ENCODE measurements around the gene PALM. TPM values are rescaled to one million over a fixed set of nuclear protein-coding genes. Genes with fewer than 3 reads are reported as not detected.

The PALM gene
- total and polyA plus RNA-seq, 9 of the 15 experiments (the other 6 are each of a cell fraction or from before 2014, with no cell fraction given), result 0.04 to 6.6 (median 1.7) TPM

GRCh38 chr19:661427-662196, 47.1 kb upstream of the PALM start:
- BruUV-seq (replicated peaks), result TSS peak; percentile 45
- peak; percentile 61 for ATAC-seq
- ChIA-PET POLR2A (interaction anchor here (0.6 kb wide), 1 partner anchor 245 kb away, joined by 4 read pairs; no protein-coding TSS in a partner anchor), CTCF (ENCODE audit: low intra/inter-chr PET ratio) (no interaction called here)
- Histone ChIP-seq H3K9ac (ENCODE audit: insufficient read depth in 1 of 2, low read depth in 2 of 2, low read length in 2 of 2) (peak overlapping the region; percentile 97), H3K9me1 (ENCODE audit: control insufficient read depth, insufficient read depth, low read length) (peaks cover 14% of the 10 kb centered on the region), H4K20me1 (replicated peaks; ENCODE audit: control insufficient read depth, insufficient read depth, low read length) (peaks cover 45% of the 10 kb centered on the region), H3K79me2 (ENCODE audit: control insufficient read depth, insufficient read depth, low read length) (peaks cover 64% of the 10 kb centered on the region), H3K4me1 (replicated peaks in 1 of 2; ENCODE audit: control insufficient read depth in 2 of 2, insufficient read depth in 2 of 2, low read length in 2 of 2) (peaks cover 21 to 75% of the 10 kb centered on the region in 2 experiments), H3K36me3 (ENCODE audit: control insufficient read depth, insufficient read depth, low read length) (peaks cover 50% of the 10 kb centered on the region; the same call in 2 of the 3 replicates), H3K27ac (ENCODE audit: extremely low read depth, low read depth, low read length) (peak overlapping the region; percentile 98), H2AFZ (ENCODE audit: low read depth, low read length) (no peak overlapping the region), H3K9me3 (replicated peaks; ENCODE audit: control insufficient read depth, insufficient read depth, low read depth, low read length) (peaks cover 5% of the 10 kb centered on the region), H3K27me3 (ENCODE audit: control insufficient read depth in 2 of 2, insufficient read depth in 2 of 2, low read length in 2 of 2) (no peaks in the 10 kb centered on the region), H3K4me3 (peak overlapping the region; percentile 100), H3K4me2 (ENCODE audit: insufficient read depth, low read length) (peak overlapping the region; percentile 88)
- DNase-seq (ENCODE audit: extremely low read depth in 1 of 4, low spot score in 3 of 4), result peak in 3 of 4 experiments; percentile 28 to 55 (median 38)
- peak; percentile 46 for FAIRE-seq
- WGBS (ENCODE audit: insufficient coverage, low coverage, missing lambda C conversion rate), result 2% methylated on average over 31 of the region's 31 CpGs
- intact Hi-C loops (cut with micrococcal nuclease) (no loop called here), in situ Hi-C loops (cut with MboI) (no loop called here)
- TF ChIP-seq CBX5 (IDR thresholded peaks at IDR 0.05; ENCODE audit: borderline replicate concordance, low read depth) (no peak), RBM14 (IDR thresholded peaks at IDR 0.05; ENCODE audit: borderline replicate concordance, insufficient read depth, low read depth, low read length) (no peak), KLF16 (IDR thresholded peaks at IDR 0.05) (no peak), HOMEZ (CRISPR knock-in tag; IDR thresholded peaks at IDR 0.05) (no peak), ZSCAN29 (IDR thresholded peaks at IDR 0.05) (no peak), E2F6 (IDR thresholded peaks at IDR 0.05; ENCODE audit: borderline replicate concordance in 1 of 2, extremely low read depth in 1 of 2, insufficient read depth in 1 of 2, insufficient read length in 1 of 2, low read depth in 1 of 2, low read length in 1 of 2, poor library complexity in 1 of 2, severe bottlenecking in 1 of 2) (peak in 1 of 2 experiments; percentile 18), BCOR (IDR thresholded peaks at IDR 0.05) (0 out of 2 replicates have a peak, but pooled peaks have one; percentile 10), UBTF (IDR thresholded peaks at IDR 0.05; ENCODE audit: borderline replicate concordance in 1 of 2, low read depth in 2 of 2, low read length in 2 of 2) (0 out of 4 replicates have a peak, but pooled peaks of 1 of the 2 experiments have one; percentile 14), ZBTB17 (CRISPR knock-in tag; IDR thresholded peaks at IDR 0.05) (no peak), ZBTB1 (CRISPR knock-in tag; IDR thresholded peaks at IDR 0.05; ENCODE audit: borderline replicate concordance, low read depth) (0 out of 2 replicates have a peak, but pooled peaks have one; percentile 39), SP2 (IDR thresholded peaks at IDR 0.05; ENCODE audit: extremely low read depth, low read depth, low read length, poor library complexity, severe bottlenecking) (no peak), HDGF (IDR thresholded peaks at IDR 0.05) (no peak), IRF2 (CRISPR knock-in tag; IDR thresholded peaks at IDR 0.05) (no peak), MYC (IDR thresholded peaks at IDR 0.05; ENCODE audit: low read depth, low read length) (no peak), MYC (CRISPR knock-in tag; IDR thresholded peaks at IDR 0.05; ENCODE audit: borderline replicate concordance, low read depth) (peak; percentile 35; the same call in 1 of the 2 replicates), NELFE (IDR thresholded peaks at IDR 0.05; ENCODE audit: insufficient read depth, insufficient read length) (no peak)

All from K562 (cell line).